OCI-LY7 (cell line): ENCODE measurements around the gene ATG9B.

Experiments
- EZH2phosphoT487 ChIP-seq: fragments of 200-600 bp; sonication (generic); IDR thresholded peaks from 2 replicates; pipeline ENCODE4 v1.6.1; 2018; ENCODE audit warnings: low read depth, borderline replicate concordance, mild to moderate bottlenecking, mixed run types, antibody characterized with exemption, low read length, moderate library complexity, mixed read lengths
- TF ChIP-seq, protein P1 (sequence below): fragments of 200-600 bp; sonication (generic); conservative IDR thresholded peaks from 2 replicates; pipeline ENCODE4 v1.5.1; 2014; ENCODE audit warnings: mild to moderate bottlenecking, antibody characterized with exemption, low read length, moderate library complexity, mixed read lengths

DNA sequence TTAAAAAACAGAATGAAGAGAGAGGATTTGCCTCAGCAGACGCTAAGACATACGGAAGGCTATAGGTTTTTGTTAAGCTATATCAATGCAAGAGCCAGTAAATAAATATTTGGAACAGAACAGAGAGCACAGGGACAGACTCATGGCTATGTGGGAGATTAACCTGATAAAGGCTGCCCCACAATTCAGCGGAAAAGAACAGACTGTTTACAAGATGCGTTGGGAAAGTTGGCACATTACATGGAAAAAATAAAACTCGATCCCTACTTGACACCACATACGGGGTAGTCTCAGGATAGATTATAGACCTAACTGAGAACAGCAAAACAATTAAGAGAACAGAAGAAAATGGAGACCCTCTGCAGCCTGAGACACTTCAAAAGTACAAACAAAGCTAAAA lies 56.9 kb downstream of the ATG9B start:
- TF ChIP-seq, protein P1, sequence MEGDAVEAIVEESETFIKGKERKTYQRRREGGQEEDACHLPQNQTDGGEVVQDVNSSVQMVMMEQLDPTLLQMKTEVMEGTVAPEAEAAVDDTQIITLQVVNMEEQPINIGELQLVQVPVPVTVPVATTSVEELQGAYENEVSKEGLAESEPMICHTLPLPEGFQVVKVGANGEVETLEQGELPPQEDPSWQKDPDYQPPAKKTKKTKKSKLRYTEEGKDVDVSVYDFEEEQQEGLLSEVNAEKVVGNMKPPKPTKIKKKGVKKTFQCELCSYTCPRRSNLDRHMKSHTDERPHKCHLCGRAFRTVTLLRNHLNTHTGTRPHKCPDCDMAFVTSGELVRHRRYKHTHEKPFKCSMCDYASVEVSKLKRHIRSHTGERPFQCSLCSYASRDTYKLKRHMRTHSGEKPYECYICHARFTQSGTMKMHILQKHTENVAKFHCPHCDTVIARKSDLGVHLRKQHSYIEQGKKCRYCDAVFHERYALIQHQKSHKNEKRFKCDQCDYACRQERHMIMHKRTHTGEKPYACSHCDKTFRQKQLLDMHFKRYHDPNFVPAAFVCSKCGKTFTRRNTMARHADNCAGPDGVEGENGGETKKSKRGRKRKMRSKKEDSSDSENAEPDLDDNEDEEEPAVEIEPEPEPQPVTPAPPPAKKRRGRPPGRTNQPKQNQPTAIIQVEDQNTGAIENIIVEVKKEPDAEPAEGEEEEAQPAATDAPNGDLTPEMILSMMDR: no peak
- TF ChIP-seq EZH2phosphoT487: no peak
